Measurements from ENCODE around the gene AK6.
A peak's percentile ranks its signal among the peaks of the same experiment; 100 is the strongest.

The AK6 gene

DNA sequence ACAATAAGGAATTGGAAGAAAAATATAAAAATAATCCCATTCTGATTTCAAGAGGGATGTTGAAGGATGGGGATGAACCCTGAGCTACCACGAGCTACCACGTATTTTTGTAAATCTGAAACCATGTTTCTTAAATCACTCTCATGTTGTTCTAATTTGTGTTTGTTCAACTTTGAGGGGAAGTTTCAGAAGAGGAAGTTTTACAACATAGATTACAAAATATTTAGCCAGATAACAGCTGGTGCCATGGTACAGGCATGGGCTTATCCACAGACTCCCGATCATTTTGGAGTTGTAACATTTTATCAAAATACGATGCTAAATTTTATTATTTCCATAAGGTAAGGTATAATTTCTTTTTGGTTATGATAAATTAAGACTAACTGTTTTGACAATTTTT, 51.9 kb downstream of the AK6 start:
- Histone ChIP-seq H3K56ac (ENCODE audit: low read length) (no peak overlapping the region), H3K4me1 (ENCODE audit: control insufficient read depth, low read depth, low read length) (no peaks in the 10 kb centered on the region), H3K79me2 (ENCODE audit: control insufficient read depth, insufficient read depth, low read length) (no peaks in the 10 kb centered on the region), H2BK5ac (ENCODE audit: low read length) (no peak overlapping the region), H4K5ac (ENCODE audit: low read length) (no peak overlapping the region), H3K23ac (ENCODE audit: low read length) (no peak overlapping the region), H2AK5ac (ENCODE audit: low read length) (no peak overlapping the region), H2BK120ac (ENCODE audit: low read depth, low read length) (no peak overlapping the region), H2BK15ac (replicated peaks; ENCODE audit: low read depth) (no peak overlapping the region), H3K27ac (ENCODE audit: low read depth, low read length) (no peak overlapping the region), H3K4ac (ENCODE audit: low read depth, low read length) (no peak overlapping the region), H3K79me1 (ENCODE audit: low read length) (no peaks in the 10 kb centered on the region), H3K18ac (ENCODE audit: low read length) (no peak overlapping the region), H3K4me2 (ENCODE audit: low read length) (no peak overlapping the region), H3K4me3 (ENCODE audit: low read length) (no peak overlapping the region), H3K27me3 (ENCODE audit: insufficient read depth, low read length, poor library complexity) (no peaks in the 10 kb centered on the region), H3K9ac (ENCODE audit: low read length) (no peak overlapping the region), H4K8ac (ENCODE audit: low read depth, low read length) (no peak overlapping the region), H3K36me3 (ENCODE audit: control insufficient read depth, insufficient read depth, low read length) (no peaks in the 10 kb centered on the region)
- no CpG with 5 or more reads among the region's 4 CpGs for WGBS (ENCODE audit: extremely low coverage, insufficient coverage, low lambda C conversion rate)
- DNase-seq, result no peak

DNA sequence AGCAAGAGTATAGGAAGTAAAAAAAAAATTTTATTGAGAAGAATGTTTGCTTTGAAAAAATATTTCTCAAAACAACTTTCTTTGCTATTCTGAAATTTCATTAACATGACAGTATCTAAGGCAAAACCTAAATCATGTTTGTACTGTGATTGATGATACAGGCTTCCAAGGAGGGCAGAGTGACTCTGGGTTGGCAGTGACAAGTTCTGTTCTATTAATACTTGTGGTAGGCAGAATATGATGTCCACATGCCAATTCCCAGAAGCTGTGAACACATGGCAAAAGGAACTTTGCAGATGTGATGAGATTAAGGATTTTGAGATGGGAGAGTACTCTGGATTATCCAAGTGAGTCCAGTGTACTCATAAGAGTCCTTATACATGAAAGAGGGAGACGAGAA, 53.3 kb downstream of the AK6 start:
- Histone ChIP-seq H3K79me2 (ENCODE audit: control insufficient read depth, insufficient read depth, low read length) (no peaks in the 10 kb centered on the region), H3K27ac (ENCODE audit: low read depth, low read length) (no peak overlapping the region), H2BK120ac (ENCODE audit: low read depth, low read length) (no peak overlapping the region), H3K4me2 (ENCODE audit: low read length) (no peak overlapping the region), H3K18ac (ENCODE audit: low read length) (no peak overlapping the region), H4K8ac (ENCODE audit: low read depth, low read length) (no peak overlapping the region), H3K4ac (ENCODE audit: low read depth, low read length) (no peak overlapping the region), H3K27me3 (ENCODE audit: insufficient read depth, low read length, poor library complexity) (no peaks in the 10 kb centered on the region), H4K5ac (ENCODE audit: low read length) (no peak overlapping the region), H3K79me1 (ENCODE audit: low read length) (no peaks in the 10 kb centered on the region), H2AK5ac (ENCODE audit: low read length) (no peak overlapping the region), H3K4me1 (ENCODE audit: control insufficient read depth, low read depth, low read length) (no peaks in the 10 kb centered on the region), H3K4me3 (ENCODE audit: low read length) (no peak overlapping the region), H3K36me3 (ENCODE audit: control insufficient read depth, insufficient read depth, low read length) (no peaks in the 10 kb centered on the region), H2BK5ac (ENCODE audit: low read length) (no peak overlapping the region), H3K56ac (ENCODE audit: low read length) (no peak overlapping the region), H2BK15ac (replicated peaks; ENCODE audit: low read depth) (no peak overlapping the region), H3K23ac (ENCODE audit: low read length) (no peak overlapping the region), H3K9ac (ENCODE audit: low read length) (no peak overlapping the region)
- no peak for DNase-seq
- no CpG with 5 or more reads among the region's 1 CpG for WGBS (ENCODE audit: extremely low coverage, insufficient coverage, low lambda C conversion rate)

DNA sequence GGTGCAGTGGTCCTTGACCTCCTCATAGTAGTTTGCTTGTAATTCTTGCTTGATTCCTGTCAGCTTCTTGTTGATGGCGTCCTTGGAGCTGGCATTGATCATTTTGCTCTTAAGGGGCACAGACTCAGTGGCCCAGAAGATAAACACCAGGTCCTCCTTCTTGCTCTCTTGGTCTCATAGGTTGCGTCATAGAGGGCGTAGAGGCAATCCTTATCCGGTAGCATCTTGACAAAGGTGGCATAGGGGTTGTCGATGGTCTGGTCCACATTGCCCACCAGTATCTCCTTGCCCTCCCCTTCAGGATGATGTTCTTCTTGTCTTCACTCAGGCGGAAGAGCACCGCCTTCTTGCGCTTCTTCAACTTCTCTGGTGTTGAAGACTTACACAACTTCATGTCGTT, 55.9 kb downstream of the AK6 start:
- H3K36me3 ChIP-seq (ENCODE audit: control insufficient read depth, insufficient read depth, low read length), result no peaks in the 10 kb centered on the region
- no peak overlapping the region for H2BK15ac ChIP-seq (replicated peaks; ENCODE audit: low read depth)
- no peaks in the 10 kb centered on the region for H3K27me3 ChIP-seq (ENCODE audit: insufficient read depth, low read length, poor library complexity)
- no peak overlapping the region for H4K5ac ChIP-seq (ENCODE audit: low read length)
- no peak overlapping the region for H2BK5ac ChIP-seq (ENCODE audit: low read length)
- no peak overlapping the region for H3K4ac ChIP-seq (ENCODE audit: low read depth, low read length)
- H3K9ac ChIP-seq (ENCODE audit: low read length), result no peak overlapping the region
- no peak overlapping the region for H4K8ac ChIP-seq (ENCODE audit: low read depth, low read length)
- H2AK5ac ChIP-seq (ENCODE audit: low read length), result no peak overlapping the region
- H3K79me2 ChIP-seq (ENCODE audit: control insufficient read depth, insufficient read depth, low read length), result no peaks in the 10 kb centered on the region
- H3K23ac ChIP-seq (ENCODE audit: low read length), result no peak overlapping the region
- WGBS (ENCODE audit: extremely low coverage, insufficient coverage, low lambda C conversion rate), result no CpG with 5 or more reads among the region's 9 CpGs
- no peak overlapping the region for H3K18ac ChIP-seq (ENCODE audit: low read length)
- no peak overlapping the region for H3K56ac ChIP-seq (ENCODE audit: low read length)
- no peak overlapping the region for H3K27ac ChIP-seq (ENCODE audit: low read depth, low read length)
- H3K79me1 ChIP-seq (ENCODE audit: low read length), result no peaks in the 10 kb centered on the region
- H2BK120ac ChIP-seq (ENCODE audit: low read depth, low read length), result no peak overlapping the region
- H3K4me1 ChIP-seq (ENCODE audit: control insufficient read depth, low read depth, low read length), result no peaks in the 10 kb centered on the region
- no peak for DNase-seq
- no peak overlapping the region for H3K4me3 ChIP-seq (ENCODE audit: low read length)
- H3K4me2 ChIP-seq (ENCODE audit: low read length), result no peak overlapping the region

DNA sequence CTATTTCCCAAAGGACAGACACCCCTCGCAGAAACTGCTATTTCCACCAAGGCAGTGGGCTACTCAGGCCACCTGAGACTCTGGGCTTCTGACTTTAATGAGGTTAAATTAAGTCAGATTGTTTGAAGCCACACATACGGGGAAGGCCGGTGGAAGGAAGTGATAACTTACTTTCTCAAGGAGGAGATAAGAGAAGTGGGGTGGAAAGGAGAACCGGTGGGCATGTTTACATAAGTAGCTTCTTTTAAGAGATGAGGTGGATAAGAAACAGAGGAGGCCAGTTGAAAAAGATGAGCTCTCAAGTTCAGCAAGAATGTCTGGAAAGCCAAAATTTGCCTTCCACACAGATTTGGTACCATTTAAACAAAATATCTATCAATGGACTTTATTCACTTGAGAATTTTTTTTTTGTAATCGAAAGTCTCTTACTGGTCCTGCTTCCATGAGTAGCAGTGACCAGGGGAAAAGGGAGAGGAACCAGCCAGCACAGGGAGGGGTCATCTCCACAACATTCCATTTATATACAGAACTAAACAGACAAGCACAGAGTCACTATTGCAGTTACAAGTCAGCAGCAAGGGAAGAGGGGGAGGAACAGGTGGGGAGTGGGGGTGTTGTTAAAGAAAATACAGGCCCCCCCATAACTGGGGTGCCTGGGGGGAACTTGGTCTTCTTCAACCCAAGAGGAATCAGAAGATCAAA, 56.7 kb downstream of the AK6 start:
- no peak overlapping the region for H3K4ac ChIP-seq (ENCODE audit: low read depth, low read length)
- no peaks in the 10 kb centered on the region for H3K79me1 ChIP-seq (ENCODE audit: low read length)
- H2BK15ac ChIP-seq (replicated peaks; ENCODE audit: low read depth), result no peak overlapping the region
- H3K23ac ChIP-seq (ENCODE audit: low read length), result no peak overlapping the region
- no peaks in the 10 kb centered on the region for H3K4me1 ChIP-seq (ENCODE audit: control insufficient read depth, low read depth, low read length)
- no peak overlapping the region for H4K5ac ChIP-seq (ENCODE audit: low read length)
- H3K27ac ChIP-seq (ENCODE audit: low read depth, low read length), result no peak overlapping the region
- no peak overlapping the region for H3K4me2 ChIP-seq (ENCODE audit: low read length)
- no peak overlapping the region for H2BK120ac ChIP-seq (ENCODE audit: low read depth, low read length)
- no peak overlapping the region for H3K18ac ChIP-seq (ENCODE audit: low read length)
- H2BK5ac ChIP-seq (ENCODE audit: low read length), result no peak overlapping the region
- WGBS (ENCODE audit: extremely low coverage, insufficient coverage, low lambda C conversion rate), result no CpG with 5 or more reads among the region's 5 CpGs
- H3K79me2 ChIP-seq (ENCODE audit: control insufficient read depth, insufficient read depth, low read length), result no peaks in the 10 kb centered on the region
- H4K8ac ChIP-seq (ENCODE audit: low read depth, low read length), result no peak overlapping the region
- no peaks in the 10 kb centered on the region for H3K27me3 ChIP-seq (ENCODE audit: insufficient read depth, low read length, poor library complexity)
- no peak overlapping the region for H3K9ac ChIP-seq (ENCODE audit: low read length)
- H3K56ac ChIP-seq (ENCODE audit: low read length), result no peak overlapping the region
- no peaks in the 10 kb centered on the region for H3K36me3 ChIP-seq (ENCODE audit: control insufficient read depth, insufficient read depth, low read length)
- H2AK5ac ChIP-seq (ENCODE audit: low read length), result no peak overlapping the region
- DNase-seq, result peak; percentile 43
- H3K4me3 ChIP-seq (ENCODE audit: low read length), result no peak overlapping the region

DNA sequence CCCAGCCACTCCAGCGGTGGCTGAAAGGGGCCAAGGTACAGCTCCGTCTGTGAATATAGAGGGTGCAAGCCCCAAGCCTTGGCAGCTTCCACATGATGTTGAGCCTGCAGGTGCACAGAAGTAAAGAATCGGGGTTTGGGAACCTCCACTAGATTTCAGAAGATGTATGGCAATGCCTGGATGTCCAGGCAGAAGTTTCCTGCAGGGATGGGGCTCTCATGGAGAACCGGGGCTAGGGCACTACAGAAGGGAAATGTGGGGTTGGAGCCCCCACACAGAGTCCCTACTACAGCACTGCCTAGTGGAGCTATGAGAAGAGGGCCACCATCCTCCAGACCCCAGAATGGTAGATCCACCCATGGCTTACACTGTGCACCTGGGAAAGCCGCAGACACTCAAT, 59.9 kb downstream of the AK6 start:
- Histone ChIP-seq H2AK5ac (ENCODE audit: low read length) (no peak overlapping the region), H3K79me2 (ENCODE audit: control insufficient read depth, insufficient read depth, low read length) (no peaks in the 10 kb centered on the region), H4K8ac (ENCODE audit: low read depth, low read length) (no peak overlapping the region), H3K4me1 (ENCODE audit: control insufficient read depth, low read depth, low read length) (no peaks in the 10 kb centered on the region), H3K4ac (ENCODE audit: low read depth, low read length) (no peak overlapping the region), H3K36me3 (ENCODE audit: control insufficient read depth, insufficient read depth, low read length) (no peaks in the 10 kb centered on the region), H3K79me1 (ENCODE audit: low read length) (no peaks in the 10 kb centered on the region), H3K18ac (ENCODE audit: low read length) (no peak overlapping the region), H2BK15ac (replicated peaks; ENCODE audit: low read depth) (no peak overlapping the region), H2BK120ac (ENCODE audit: low read depth, low read length) (no peak overlapping the region), H2BK5ac (ENCODE audit: low read length) (no peak overlapping the region), H3K9ac (ENCODE audit: low read length) (no peak overlapping the region), H3K4me2 (ENCODE audit: low read length) (no peak overlapping the region), H3K23ac (ENCODE audit: low read length) (no peak overlapping the region), H3K27ac (ENCODE audit: low read depth, low read length) (no peak overlapping the region), H3K27me3 (ENCODE audit: insufficient read depth, low read length, poor library complexity) (no peaks in the 10 kb centered on the region), H3K56ac (ENCODE audit: low read length) (no peak overlapping the region), H3K4me3 (ENCODE audit: low read length) (no peak overlapping the region), H4K5ac (ENCODE audit: low read length) (no peak overlapping the region)
- no CpG with 5 or more reads among the region's 5 CpGs for WGBS (ENCODE audit: extremely low coverage, insufficient coverage, low lambda C conversion rate)
- no peak for DNase-seq

DNA sequence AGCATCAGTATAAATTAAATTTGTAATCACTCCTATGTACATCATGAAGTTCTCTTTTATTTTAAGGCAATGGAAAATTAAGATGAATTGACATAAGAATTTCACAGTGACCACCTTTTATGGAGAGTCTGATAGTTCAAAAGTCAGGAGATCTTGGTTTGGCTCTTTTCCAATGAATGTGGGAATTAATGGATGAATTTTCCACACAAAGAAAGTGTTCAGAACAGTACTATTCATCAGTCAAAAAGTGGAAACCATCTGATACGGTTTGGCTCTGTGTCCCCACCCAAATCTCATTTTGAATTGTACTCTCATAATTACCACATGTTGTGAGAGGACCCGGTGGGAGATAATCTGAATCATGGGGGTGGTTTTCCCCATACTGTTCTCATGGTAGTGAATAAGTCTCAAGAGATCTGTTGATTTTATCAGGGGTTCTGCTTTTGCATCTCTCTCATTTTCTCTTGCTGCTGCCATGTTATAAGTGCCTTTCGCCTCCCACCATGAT, 61.2 kb downstream of the AK6 start:
- WGBS (ENCODE audit: extremely low coverage, insufficient coverage, low lambda C conversion rate), result no CpG with 5 or more reads among the region's 3 CpGs
- H3K4me2 ChIP-seq (ENCODE audit: low read length), result no peak overlapping the region

More for the DNA sequence above, 61.2 kb downstream of the AK6 start:
- H2AK5ac ChIP-seq (ENCODE audit: low read length), result no peak overlapping the region
- H4K8ac ChIP-seq (ENCODE audit: low read depth, low read length), result no peak overlapping the region
- H4K5ac ChIP-seq (ENCODE audit: low read length), result no peak overlapping the region
- no peak overlapping the region for H2BK120ac ChIP-seq (ENCODE audit: low read depth, low read length)
- H3K18ac ChIP-seq (ENCODE audit: low read length), result no peak overlapping the region
- H3K27ac ChIP-seq (ENCODE audit: low read depth, low read length), result no peak overlapping the region
- no peaks in the 10 kb centered on the region for H3K27me3 ChIP-seq (ENCODE audit: insufficient read depth, low read length, poor library complexity)
- no peak overlapping the region for H2BK5ac ChIP-seq (ENCODE audit: low read length)
- H3K23ac ChIP-seq (ENCODE audit: low read length), result no peak overlapping the region
- H2BK15ac ChIP-seq (replicated peaks; ENCODE audit: low read depth), result no peak overlapping the region
- no peak overlapping the region for H3K4ac ChIP-seq (ENCODE audit: low read depth, low read length)
- H3K36me3 ChIP-seq (ENCODE audit: control insufficient read depth, insufficient read depth, low read length), result no peaks in the 10 kb centered on the region
- no peaks in the 10 kb centered on the region for H3K4me1 ChIP-seq (ENCODE audit: control insufficient read depth, low read depth, low read length)
- H3K79me2 ChIP-seq (ENCODE audit: control insufficient read depth, insufficient read depth, low read length), result no peaks in the 10 kb centered on the region
- no peak overlapping the region for H3K56ac ChIP-seq (ENCODE audit: low read length)
- no peak overlapping the region for H3K9ac ChIP-seq (ENCODE audit: low read length)
- no peaks in the 10 kb centered on the region for H3K79me1 ChIP-seq (ENCODE audit: low read length)
- no peak overlapping the region for H3K4me3 ChIP-seq (ENCODE audit: low read length)
- no peak for DNase-seq

Measured in mesendoderm (in vitro differentiated cells).